Tibial nerve (tissue), 4 donors: Measurements from ENCODE around the gene TEKT5.

Experiments used
- EP300 ChIP-seq, 2 donors: sonication (generic); formaldehyde crosslinking; IDR thresholded peaks; one replicate each; pipeline ENCODE4 v1.6.1; 2017; ENCODE audit warnings: antibody characterized with exemption in 2 of 2, mild to moderate bottlenecking in 1 of 2
- POLR2A ChIP-seq, 2 donors: fragments of 450-650 bp; IDR thresholded peaks; one replicate each; pipeline ENCODE4 v1.6.1; 2017; ENCODE audit warnings: antibody characterized with exemption in 2 of 2, mild to moderate bottlenecking in 2 of 2, moderate library complexity in 2 of 2
- TF ChIP-seq, protein P1 (sequence below), 5 experiments: fragments of 200-600 bp in 3 of 5; fragments of 450-650 bp in 2 of 5; sonication (generic) in 3 of 5; IDR thresholded peaks; one replicate each; pipeline ENCODE4 v1.5.1; 2016 to 2019; ENCODE audit warnings: antibody characterized with exemption in 5 of 5, mild to moderate bottlenecking in 3 of 5, moderate library complexity in 2 of 5

DNA sequence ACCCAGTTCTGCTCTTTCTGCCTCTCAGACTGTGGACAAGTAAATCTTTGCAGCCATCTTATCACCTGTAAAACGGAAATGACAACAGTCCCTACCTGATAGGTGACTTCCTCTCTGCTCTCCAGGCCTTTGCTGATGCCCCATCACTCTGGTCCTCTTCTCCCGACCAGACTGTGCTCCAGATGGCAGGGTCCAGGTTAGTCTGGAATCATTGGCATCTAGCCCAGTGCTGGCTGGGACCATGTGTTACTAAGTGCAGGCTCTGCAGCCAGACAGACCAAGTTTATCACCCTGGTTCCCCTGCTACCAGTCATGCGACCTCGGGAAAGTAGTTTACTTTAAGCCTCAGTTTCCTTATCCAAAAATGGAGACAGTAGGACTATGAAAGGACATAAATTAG, 47.1 kb upstream of the TEKT5 start:
- TF ChIP-seq POLR2A (IDR thresholded peaks at IDR 0.05) (no peak), EP300 (IDR thresholded peaks at IDR 0.05) (no peak)
- TF ChIP-seq, protein P1, sequence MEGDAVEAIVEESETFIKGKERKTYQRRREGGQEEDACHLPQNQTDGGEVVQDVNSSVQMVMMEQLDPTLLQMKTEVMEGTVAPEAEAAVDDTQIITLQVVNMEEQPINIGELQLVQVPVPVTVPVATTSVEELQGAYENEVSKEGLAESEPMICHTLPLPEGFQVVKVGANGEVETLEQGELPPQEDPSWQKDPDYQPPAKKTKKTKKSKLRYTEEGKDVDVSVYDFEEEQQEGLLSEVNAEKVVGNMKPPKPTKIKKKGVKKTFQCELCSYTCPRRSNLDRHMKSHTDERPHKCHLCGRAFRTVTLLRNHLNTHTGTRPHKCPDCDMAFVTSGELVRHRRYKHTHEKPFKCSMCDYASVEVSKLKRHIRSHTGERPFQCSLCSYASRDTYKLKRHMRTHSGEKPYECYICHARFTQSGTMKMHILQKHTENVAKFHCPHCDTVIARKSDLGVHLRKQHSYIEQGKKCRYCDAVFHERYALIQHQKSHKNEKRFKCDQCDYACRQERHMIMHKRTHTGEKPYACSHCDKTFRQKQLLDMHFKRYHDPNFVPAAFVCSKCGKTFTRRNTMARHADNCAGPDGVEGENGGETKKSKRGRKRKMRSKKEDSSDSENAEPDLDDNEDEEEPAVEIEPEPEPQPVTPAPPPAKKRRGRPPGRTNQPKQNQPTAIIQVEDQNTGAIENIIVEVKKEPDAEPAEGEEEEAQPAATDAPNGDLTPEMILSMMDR (IDR thresholded peaks at IDR 0.05) = no peak
